Measurements from ENCODE around the gene OR1K1. TPM values are rescaled to one million over a fixed set of nuclear protein-coding genes. Genes with fewer than 3 reads are reported as not detected.

Gene OR1K1
- not detected for polyA plus RNA-seq (2013)

- peaks cover 0 to 2% (median 0%) of the 10 kb centered on the region in 4 experiments for H3K36me3 ChIP-seq (ENCODE audit: control insufficient read depth in 4 of 4, insufficient read depth in 4 of 4, low read length in 3 of 4)
- POLR2A ChIA-PET = no interaction called here
- H3K27ac ChIP-seq (ENCODE audit: insufficient read depth in 1 of 2, low read depth in 1 of 2, low read length in 2 of 2, poor library complexity in 1 of 2, severe bottlenecking in 2 of 2) = no peak within 1 kb of the TSS
- 96% methylated on average over 30 of the region's 30 CpGs for WGBS (ENCODE audit: insufficient coverage)
- H3K4me1 ChIP-seq (ENCODE audit: control extremely low read depth in 1 of 4, control insufficient read depth in 4 of 4, insufficient read depth in 4 of 4, low read length in 3 of 4) = no peaks in the 10 kb centered on the region
- H3K9me3 ChIP-seq (ENCODE audit: control extremely low read depth in 1 of 5, control insufficient read depth in 4 of 5, insufficient read depth in 2 of 5, low read depth in 1 of 5, low read length in 4 of 5) = no peaks in the 10 kb centered on the region
- CTCF ChIA-PET = no interaction called here
- no peaks in the 10 kb centered on the region for H3K27me3 ChIP-seq (replicated peaks in 2 of 5; ENCODE audit: control insufficient read depth in 4 of 5, insufficient read depth in 5 of 5, low read length in 4 of 5)
- no peak for DNase-seq
- no peak within 1 kb of the TSS for H3K4me3 ChIP-seq (ENCODE audit: control insufficient read depth in 1 of 7, extremely low read depth in 1 of 7, insufficient read depth in 4 of 7, low read depth in 2 of 7, low read length in 6 of 7)
These were observed at the start of gene OR1K1 for GRCh38 chr9:122800066-122801060. OR1K1 (plus strand) TSS chr9:122800123; CDS start chr9:122800123, 0 bp downstream.

GRCh38 chr9:122754825-122755224 lies 45.1 kb upstream of the OR1K1 start:
- CTCF ChIA-PET = no interaction called here
- H3K4me3 ChIP-seq (ENCODE audit: control insufficient read depth in 1 of 7, extremely low read depth in 1 of 7, insufficient read depth in 4 of 7, low read depth in 2 of 7, low read length in 6 of 7) = no peak overlapping the region
- no peaks in the 10 kb centered on the region for H3K36me3 ChIP-seq (ENCODE audit: control insufficient read depth in 4 of 4, insufficient read depth in 4 of 4, low read length in 3 of 4)
- peaks cover 2 to 20% (median 5%) of the 10 kb centered on the region in 5 experiments for H3K9me3 ChIP-seq (ENCODE audit: control extremely low read depth in 1 of 5, control insufficient read depth in 4 of 5, insufficient read depth in 2 of 5, low read depth in 1 of 5, low read length in 4 of 5)
- WGBS (ENCODE audit: insufficient coverage) = 0% methylated on average over 1 of the region's 2 CpGs
- no peaks in the 10 kb centered on the region for H3K27me3 ChIP-seq (replicated peaks in 2 of 5; ENCODE audit: control insufficient read depth in 4 of 5, insufficient read depth in 5 of 5, low read length in 4 of 5)
- DNase-seq = no peak
- H3K4me1 ChIP-seq (ENCODE audit: control extremely low read depth in 1 of 4, control insufficient read depth in 4 of 4, insufficient read depth in 4 of 4, low read length in 3 of 4) = no peaks in the 10 kb centered on the region
- POLR2A ChIA-PET = no interaction called here
- no peak overlapping the region for H3K27ac ChIP-seq (ENCODE audit: insufficient read depth in 1 of 2, low read depth in 1 of 2, low read length in 2 of 2, poor library complexity in 1 of 2, severe bottlenecking in 2 of 2)

GRCh38 chr9:122767817-122768216 lies 32.1 kb upstream of the OR1K1 start:
- no peak for DNase-seq
- ChIA-PET POLR2A (no interaction called here), CTCF (interaction anchor here (1.1 kb wide), 1 partner anchor 8 kb away, joined by 3 read pairs; no protein-coding TSS in a partner anchor)
- no peak overlapping the region for H3K27ac ChIP-seq (ENCODE audit: insufficient read depth in 1 of 2, low read depth in 1 of 2, low read length in 2 of 2, poor library complexity in 1 of 2, severe bottlenecking in 2 of 2)
- H3K27me3 ChIP-seq (replicated peaks in 2 of 5; ENCODE audit: control insufficient read depth in 4 of 5, insufficient read depth in 5 of 5, low read length in 4 of 5) = no peaks in the 10 kb centered on the region
- H3K4me1 ChIP-seq (ENCODE audit: control extremely low read depth in 1 of 4, control insufficient read depth in 4 of 4, insufficient read depth in 4 of 4, low read length in 3 of 4) = no peaks in the 10 kb centered on the region
- WGBS (ENCODE audit: insufficient coverage) = 98% methylated on average over 4 of the region's 4 CpGs
- H3K4me3 ChIP-seq (ENCODE audit: control insufficient read depth in 1 of 7, extremely low read depth in 1 of 7, insufficient read depth in 4 of 7, low read depth in 2 of 7, low read length in 6 of 7) = no peak overlapping the region
- H3K36me3 ChIP-seq (ENCODE audit: control insufficient read depth in 4 of 4, insufficient read depth in 4 of 4, low read length in 3 of 4) = no peaks in the 10 kb centered on the region
- peaks cover 0 to 28% (median 3%) of the 10 kb centered on the region in 5 experiments for H3K9me3 ChIP-seq (ENCODE audit: control extremely low read depth in 1 of 5, control insufficient read depth in 4 of 5, insufficient read depth in 2 of 5, low read depth in 1 of 5, low read length in 4 of 5)

GRCh38 chr9:122777052-122777451 lies 22.9 kb upstream of the OR1K1 start:
- Histone ChIP-seq H3K4me1 (ENCODE audit: control extremely low read depth in 1 of 4, control insufficient read depth in 4 of 4, insufficient read depth in 4 of 4, low read length in 3 of 4) (no peaks in the 10 kb centered on the region), H3K27me3 (replicated peaks in 2 of 5; ENCODE audit: control insufficient read depth in 4 of 5, insufficient read depth in 5 of 5, low read length in 4 of 5) (no peaks in the 10 kb centered on the region), H3K4me3 (ENCODE audit: control insufficient read depth in 1 of 7, extremely low read depth in 1 of 7, insufficient read depth in 4 of 7, low read depth in 2 of 7, low read length in 6 of 7) (no peak overlapping the region), H3K9me3 (ENCODE audit: control extremely low read depth in 1 of 5, control insufficient read depth in 4 of 5, insufficient read depth in 2 of 5, low read depth in 1 of 5, low read length in 4 of 5) (peaks cover 0 to 5% (median 0%) of the 10 kb centered on the region in 5 experiments), H3K36me3 (ENCODE audit: control insufficient read depth in 4 of 4, insufficient read depth in 4 of 4, low read length in 3 of 4) (no peaks in the 10 kb centered on the region), H3K27ac (ENCODE audit: insufficient read depth in 1 of 2, low read depth in 1 of 2, low read length in 2 of 2, poor library complexity in 1 of 2, severe bottlenecking in 2 of 2) (no peak overlapping the region)
- POLR2A ChIA-PET = no interaction called here
- WGBS (ENCODE audit: insufficient coverage) = 92% methylated on average over 6 of the region's 8 CpGs
- CTCF ChIA-PET = no interaction called here
- no peak for DNase-seq

- CTCF ChIA-PET = no interaction called here
- DNase-seq = no peak
These were observed 21.8 kb upstream of the OR1K1 start for GRCh38 chr9:122777935-122778627.

GRCh38 chr9:122779181-122779580 lies 20.7 kb upstream of the OR1K1 start:
- Histone ChIP-seq H3K27ac (ENCODE audit: insufficient read depth in 1 of 2, low read depth in 1 of 2, low read length in 2 of 2, poor library complexity in 1 of 2, severe bottlenecking in 2 of 2) (no peak overlapping the region), H3K4me1 (ENCODE audit: control extremely low read depth in 1 of 4, control insufficient read depth in 4 of 4, insufficient read depth in 4 of 4, low read length in 3 of 4) (no peaks in the 10 kb centered on the region), H3K27me3 (replicated peaks in 2 of 5; ENCODE audit: control insufficient read depth in 4 of 5, insufficient read depth in 5 of 5, low read length in 4 of 5) (no peaks in the 10 kb centered on the region), H3K9me3 (ENCODE audit: control extremely low read depth in 1 of 5, control insufficient read depth in 4 of 5, insufficient read depth in 2 of 5, low read depth in 1 of 5, low read length in 4 of 5) (no peaks in the 10 kb centered on the region), H3K4me3 (ENCODE audit: control insufficient read depth in 1 of 7, extremely low read depth in 1 of 7, insufficient read depth in 4 of 7, low read depth in 2 of 7, low read length in 6 of 7) (no peak overlapping the region), H3K36me3 (ENCODE audit: control insufficient read depth in 4 of 4, insufficient read depth in 4 of 4, low read length in 3 of 4) (no peaks in the 10 kb centered on the region)
- no peak for DNase-seq
- 83% methylated on average over 3 of the region's 3 CpGs for WGBS (ENCODE audit: insufficient coverage)
- POLR2A ChIA-PET = no interaction called here
- CTCF ChIA-PET = no interaction called here

More at GRCh38 chr9:122777935-122778627, 21.8 kb upstream of the OR1K1 start:
- H3K4me1 ChIP-seq (ENCODE audit: control extremely low read depth in 1 of 4, control insufficient read depth in 4 of 4, insufficient read depth in 4 of 4, low read length in 3 of 4) = no peaks in the 10 kb centered on the region
- 100% methylated on average over 2 of the region's 3 CpGs for WGBS (ENCODE audit: insufficient coverage)
- H3K27ac ChIP-seq (ENCODE audit: insufficient read depth in 1 of 2, low read depth in 1 of 2, low read length in 2 of 2, poor library complexity in 1 of 2, severe bottlenecking in 2 of 2) = no peak overlapping the region
- H3K4me3 ChIP-seq (ENCODE audit: control insufficient read depth in 1 of 7, extremely low read depth in 1 of 7, insufficient read depth in 4 of 7, low read depth in 2 of 7, low read length in 6 of 7) = no peak overlapping the region
- H3K36me3 ChIP-seq (ENCODE audit: control insufficient read depth in 4 of 4, insufficient read depth in 4 of 4, low read length in 3 of 4) = no peaks in the 10 kb centered on the region
- H3K9me3 ChIP-seq (ENCODE audit: control extremely low read depth in 1 of 5, control insufficient read depth in 4 of 5, insufficient read depth in 2 of 5, low read depth in 1 of 5, low read length in 4 of 5) = peaks cover 0 to 5% (median 0%) of the 10 kb centered on the region in 5 experiments
- POLR2A ChIA-PET = no interaction called here
- H3K27me3 ChIP-seq (replicated peaks in 2 of 5; ENCODE audit: control insufficient read depth in 4 of 5, insufficient read depth in 5 of 5, low read length in 4 of 5) = no peaks in the 10 kb centered on the region

- CTCF ChIA-PET = no interaction called here
- H3K27ac ChIP-seq (ENCODE audit: insufficient read depth in 1 of 2, low read depth in 1 of 2, low read length in 2 of 2, poor library complexity in 1 of 2, severe bottlenecking in 2 of 2) = no peak overlapping the region
These were observed 19.9 kb upstream of the OR1K1 start for GRCh38 chr9:122780026-122780425.

More at GRCh38 chr9:122780026-122780425, 19.9 kb upstream of the OR1K1 start:
- no peak for DNase-seq
- Histone ChIP-seq H3K36me3 (ENCODE audit: control insufficient read depth in 4 of 4, insufficient read depth in 4 of 4, low read length in 3 of 4) (no peaks in the 10 kb centered on the region), H3K9me3 (ENCODE audit: control extremely low read depth in 1 of 5, control insufficient read depth in 4 of 5, insufficient read depth in 2 of 5, low read depth in 1 of 5, low read length in 4 of 5) (no peaks in the 10 kb centered on the region), H3K4me1 (ENCODE audit: control extremely low read depth in 1 of 4, control insufficient read depth in 4 of 4, insufficient read depth in 4 of 4, low read length in 3 of 4) (no peaks in the 10 kb centered on the region), H3K4me3 (ENCODE audit: control insufficient read depth in 1 of 7, extremely low read depth in 1 of 7, insufficient read depth in 4 of 7, low read depth in 2 of 7, low read length in 6 of 7) (no peak overlapping the region), H3K27me3 (replicated peaks in 2 of 5; ENCODE audit: control insufficient read depth in 4 of 5, insufficient read depth in 5 of 5, low read length in 4 of 5) (no peaks in the 10 kb centered on the region)
- POLR2A ChIA-PET = no interaction called here
- WGBS (ENCODE audit: insufficient coverage) = no CpG with 5 or more reads among the region's 4 CpGs

All from common myeloid progenitor, CD34-positive (primary cell).